Fibroblast of the aortic adventitia (primary cell): ENCODE measurements around the gene FOLR3. TPM values are rescaled to one million over a fixed set of nuclear protein-coding genes. Genes with fewer than 3 reads are reported as not detected.
"Not testable (repeated sequence)": the region's sequence is repeated elsewhere in the genome, so short reads cannot be mapped to it uniquely, and the experiment has no call there.

Source experiments
- DNase-seq: peaks from one replicate; pipeline ENCODE4 v3.0.0-alpha.2; 2010; ENCODE audit warnings: low read depth
- H3K4me3 ChIP-seq: 2 replicates; pipeline ENCODE4 v1.5.1; 2011; ENCODE audit warnings: low read depth, mild to moderate bottlenecking, control low read depth, low read length, moderate library complexity
- CTCF ChIP-seq: IDR thresholded peaks from 2 replicates; pipeline ENCODE4 v1.5.1; 2011; ENCODE audit warnings: mild to moderate bottlenecking, low read length, control low read depth, inconsistent platforms; ENCODE audit not compliant: insufficient read depth
- total RNA-seq: library from RNA; depleted of rRNA; stranded (reverse); fragments of >200 nt; gene quantifications from 2 replicates; pipeline ENCODE4 v1.2.3, GENCODE V29; 2012; ENCODE audit warnings: low replicate concordance

FOLR3 gene
- total RNA-seq, 1 donor: 0.90 TPM

GRCh38 chr11:72144807-72145565 lies 9.5 kb downstream of the FOLR3 start:
- TF ChIP-seq CTCF: no peak
- no peak overlapping the region for H3K4me3 ChIP-seq
- peak; percentile 74 for DNase-seq

GRCh38 chr11:72146625-72147024 lies 11.1 kb downstream of the FOLR3 start:
- no peak for TF ChIP-seq CTCF
- DNase-seq: no peak
- H3K4me3 ChIP-seq: no peak overlapping the region

GRCh38 chr11:72150882-72151281 lies 15.4 kb downstream of the FOLR3 start:
- no peak for TF ChIP-seq CTCF
- no peak overlapping the region for H3K4me3 ChIP-seq
- DNase-seq: no peak

- DNase-seq, H3K4me3 ChIP-seq: not testable (repeated sequence)
These were observed 18.3 kb downstream of the FOLR3 start for GRCh38 chr11:72153874-72154273.

- DNase-seq: no peak
These were observed 19.3 kb downstream of the FOLR3 start for GRCh38 chr11:72154816-72155215.

GRCh38 chr11:72155751-72156150 lies 20.2 kb downstream of the FOLR3 start:
- TF ChIP-seq CTCF: no peak
- H3K4me3 ChIP-seq: no peak overlapping the region
- no peak for DNase-seq

More at GRCh38 chr11:72154816-72155215, 19.3 kb downstream of the FOLR3 start:
- no peak for TF ChIP-seq CTCF
- no peak overlapping the region for H3K4me3 ChIP-seq

- DNase-seq: no peak
- H3K4me3 ChIP-seq: no peak overlapping the region
- no peak for TF ChIP-seq CTCF
These were observed 21.6 kb downstream of the FOLR3 start for GRCh38 chr11:72157131-72157530.
